NK-92 (cell line): ENCODE measurements around the gene MAP1LC3B.
"Not testable (repeated sequence)": the region's sequence is repeated elsewhere in the genome, so short reads cannot be mapped to it uniquely, and the experiment has no call there.

Source experiments
- DNase-seq: peaks from one replicate; lab custom pipeline; 2025; ENCODE audit not compliant: unreplicated experiment; lab: John Stamatoyannopoulos, UW

The MAP1LC3B gene

DNA sequence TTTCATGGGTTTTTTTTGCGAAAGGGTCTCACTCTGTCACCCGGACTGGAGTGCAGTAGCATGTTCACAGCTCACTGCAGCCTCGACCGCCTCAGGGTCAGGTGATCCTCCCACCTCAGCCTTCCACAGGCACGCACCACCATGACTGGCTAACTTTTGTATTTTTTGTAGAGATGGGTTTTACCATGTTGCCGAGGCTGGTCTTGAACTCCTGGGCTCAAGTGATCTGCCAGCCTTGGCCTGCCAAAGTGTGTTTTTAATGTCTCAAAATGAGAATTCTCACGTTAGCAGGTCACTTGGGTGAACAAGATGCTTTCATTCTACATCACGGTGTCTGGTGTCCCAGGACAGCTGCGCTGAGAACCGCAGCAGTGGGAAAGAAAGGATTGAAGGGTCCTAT, 11.7 kb upstream of the MAP1LC3B start:
- no peak for DNase-seq

DNA sequence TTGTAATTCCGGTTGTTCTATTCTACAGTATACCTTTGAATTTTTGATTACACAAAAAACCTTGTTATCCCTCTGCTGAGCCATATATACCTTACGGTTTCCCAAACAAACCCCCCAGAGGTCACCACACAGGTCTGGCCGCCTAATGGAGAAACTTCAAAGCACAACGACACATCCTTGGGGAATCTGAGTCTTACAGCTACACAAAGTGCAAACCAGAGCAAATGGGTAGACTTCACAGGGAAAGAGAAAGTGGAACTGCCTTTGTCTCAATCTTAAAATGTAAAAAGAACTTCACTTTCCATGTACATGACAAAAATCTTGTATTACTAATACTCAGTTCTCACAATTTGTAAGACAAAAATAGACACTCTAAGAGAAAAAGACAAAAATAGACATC, 11.3 kb upstream of the MAP1LC3B start:
- no peak for DNase-seq

DNA sequence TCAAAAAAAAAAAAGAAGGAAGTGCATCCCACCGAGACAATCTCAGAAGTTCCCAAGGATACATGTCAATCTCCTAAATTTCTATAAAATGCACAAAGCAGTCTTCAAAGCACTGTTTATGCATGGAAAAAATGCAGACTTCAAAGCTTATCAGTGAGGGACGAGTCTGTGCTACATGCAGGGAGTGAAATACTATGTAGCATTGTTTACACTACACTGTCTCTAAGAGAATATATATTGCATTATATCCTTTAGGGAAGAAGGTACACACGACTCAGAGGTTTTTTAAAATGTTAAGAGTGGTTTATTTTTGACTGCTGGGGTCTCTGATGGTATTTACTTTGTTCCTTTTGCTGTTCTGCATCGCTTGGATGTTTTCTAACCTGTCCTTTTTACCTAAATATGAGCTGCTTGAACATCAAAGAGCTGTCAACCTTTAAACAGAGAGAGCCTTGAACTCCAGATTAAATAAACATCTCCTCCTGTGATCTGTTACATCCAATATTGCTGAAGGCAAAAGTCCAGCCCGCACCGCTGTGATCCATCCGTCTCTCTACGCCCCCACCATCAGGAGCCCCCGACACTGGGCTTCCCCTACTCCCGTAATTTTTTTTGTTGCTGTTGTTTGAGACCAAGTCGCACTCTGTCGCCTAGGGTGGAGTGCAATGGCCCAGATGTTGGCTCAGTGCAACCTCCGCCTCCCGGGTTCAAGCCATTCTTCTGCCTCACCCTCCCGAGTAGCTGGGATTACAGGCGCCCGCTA, 9.9 kb upstream of the MAP1LC3B start:
- no peak for DNase-seq

- DNase-seq, result no peak
Observed at GRCh38 chr16:87383505-87384161, 8.5 kb upstream of the MAP1LC3B start, which contains the start of gene FBXO31. TSS of gene FBXO31 (minus strand) at chr16:87383776. CDS start at chr16:87383744, 32 bp downstream.

DNA sequence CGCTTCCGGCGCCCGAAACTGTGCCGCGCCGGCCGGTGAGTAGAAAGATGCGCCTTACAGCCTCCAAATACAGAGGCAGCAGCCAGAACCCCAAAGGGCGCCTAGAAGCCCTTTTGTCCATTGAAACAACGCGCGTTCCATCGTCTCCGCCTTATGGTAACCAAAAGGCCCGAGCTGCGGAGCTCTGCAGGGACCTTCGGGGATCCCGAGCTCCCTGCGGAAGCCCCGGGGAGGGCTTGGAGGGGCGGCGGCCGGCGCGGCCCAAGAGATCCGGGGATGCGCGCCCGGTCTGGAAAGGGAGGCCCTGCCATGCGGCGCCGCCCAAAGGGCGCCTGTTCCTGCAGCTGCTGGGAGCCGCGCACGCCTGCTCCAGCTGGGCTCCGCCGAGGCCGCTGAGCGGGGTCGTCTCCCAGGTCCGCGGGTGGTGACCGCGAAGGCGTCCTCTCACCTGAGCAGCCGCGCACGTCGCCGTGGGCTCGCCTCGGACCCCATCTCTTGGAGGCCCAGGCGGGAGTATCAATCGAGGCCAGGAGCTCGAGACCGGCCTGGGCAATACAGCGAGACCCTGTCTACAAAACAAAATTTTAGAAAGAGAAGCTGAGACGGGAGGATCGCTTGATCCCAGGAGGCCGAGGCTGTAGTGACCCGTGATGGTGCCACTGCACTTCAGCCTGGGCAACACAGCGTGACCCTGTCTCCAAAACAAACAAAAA, 7.8 kb upstream of the MAP1LC3B start:
- no peak for DNase-seq

- not testable (repeated sequence) for DNase-seq
Observed at GRCh38 chr16:87384875-87385167, 7.3 kb upstream of the MAP1LC3B start.

DNA sequence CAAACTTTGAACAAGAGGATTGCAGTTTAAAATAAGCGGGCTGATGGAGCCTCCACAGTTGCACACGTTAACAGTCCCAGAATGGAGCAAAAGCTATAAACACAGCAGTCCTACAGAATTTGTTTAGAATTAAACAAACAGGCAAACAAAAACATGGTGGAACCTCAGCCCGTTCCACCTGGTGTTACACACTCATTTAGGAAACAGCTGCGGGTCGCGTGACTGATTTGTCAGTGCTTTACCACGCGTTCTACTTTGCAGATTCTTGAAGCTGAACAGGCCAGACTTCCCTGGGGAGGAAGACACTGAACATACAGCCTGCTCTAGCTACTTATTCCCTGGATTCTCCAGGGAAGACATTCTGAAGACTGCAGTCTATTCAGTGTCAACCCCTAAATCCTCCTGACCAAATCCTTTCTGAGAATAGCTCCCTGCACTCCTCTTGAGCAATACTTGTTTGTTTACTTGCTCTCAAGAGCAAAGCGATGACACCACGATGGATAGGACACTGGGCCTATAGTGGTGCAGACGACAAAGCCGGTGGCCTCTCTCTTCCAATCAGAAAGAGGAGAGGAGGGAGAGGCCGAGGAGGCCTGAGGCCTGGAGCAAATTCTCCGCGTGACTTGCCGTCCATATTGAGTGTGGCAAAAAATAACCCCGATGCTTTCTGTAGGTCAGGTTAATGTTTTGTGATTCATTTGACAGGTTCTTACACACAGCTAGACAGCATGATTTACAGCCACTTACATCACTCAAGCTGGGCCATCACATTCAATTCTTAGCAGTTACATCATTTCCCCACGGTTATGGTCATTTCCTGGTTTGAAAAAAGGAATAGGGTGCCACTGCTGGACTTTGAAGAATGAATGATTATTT, 4.0 kb upstream of the MAP1LC3B start:
- DNase-seq, result peak; percentile 33

- DNase-seq, result no peak
Observed at GRCh38 chr16:87388818-87389134, 3.4 kb upstream of the MAP1LC3B start.

- DNase-seq, result no peak
Observed at GRCh38 chr16:87389245-87389644, 2.9 kb upstream of the MAP1LC3B start.

- not testable (repeated sequence) for DNase-seq
Observed at GRCh38 chr16:87389914-87390313, 2.2 kb upstream of the MAP1LC3B start.

DNA sequence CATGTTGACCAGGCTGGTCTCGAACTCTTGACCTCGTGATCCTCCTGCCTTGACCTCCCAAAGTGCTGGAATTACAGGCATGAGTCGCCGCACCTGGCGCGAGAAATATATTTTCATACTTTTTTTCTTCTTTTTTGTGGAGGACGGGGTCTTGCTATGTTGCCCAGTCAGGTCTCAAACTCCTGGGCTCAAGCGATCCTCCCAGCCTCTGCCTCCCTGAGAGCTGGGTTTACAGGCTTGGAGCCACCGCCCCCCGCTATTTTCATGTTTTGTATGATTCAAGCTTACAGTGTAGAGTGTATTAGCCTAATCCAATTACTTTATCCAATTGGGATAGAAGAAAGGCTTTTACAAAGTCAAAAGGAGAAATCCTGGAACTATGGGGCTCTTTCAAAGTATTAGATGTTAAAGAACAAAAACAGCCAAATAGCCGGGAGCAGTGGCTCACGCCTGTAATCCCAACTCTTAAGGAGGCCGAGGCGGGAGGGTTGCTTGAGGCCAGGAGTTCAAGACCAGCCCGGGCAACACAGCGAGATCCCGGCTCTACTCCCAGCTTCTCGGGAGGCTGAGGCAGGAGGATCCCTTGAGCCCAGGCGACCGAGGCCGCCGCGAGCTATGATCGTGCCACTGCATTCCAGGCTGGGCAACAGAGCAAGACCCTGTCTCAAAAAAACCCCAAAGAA, 1.4 kb upstream of the MAP1LC3B start:
- no peak for DNase-seq

- no peak for DNase-seq
Observed at GRCh38 chr16:87391324-87391949, 699 bp upstream of the MAP1LC3B start.

GRCh38 chr16:87392821-87393679, 914 bp downstream of the MAP1LC3B start:
- DNase-seq, result no peak

- DNase-seq, result no peak
Observed at GRCh38 chr16:87393680-87394055, 1.5 kb downstream of the MAP1LC3B start.

DNA sequence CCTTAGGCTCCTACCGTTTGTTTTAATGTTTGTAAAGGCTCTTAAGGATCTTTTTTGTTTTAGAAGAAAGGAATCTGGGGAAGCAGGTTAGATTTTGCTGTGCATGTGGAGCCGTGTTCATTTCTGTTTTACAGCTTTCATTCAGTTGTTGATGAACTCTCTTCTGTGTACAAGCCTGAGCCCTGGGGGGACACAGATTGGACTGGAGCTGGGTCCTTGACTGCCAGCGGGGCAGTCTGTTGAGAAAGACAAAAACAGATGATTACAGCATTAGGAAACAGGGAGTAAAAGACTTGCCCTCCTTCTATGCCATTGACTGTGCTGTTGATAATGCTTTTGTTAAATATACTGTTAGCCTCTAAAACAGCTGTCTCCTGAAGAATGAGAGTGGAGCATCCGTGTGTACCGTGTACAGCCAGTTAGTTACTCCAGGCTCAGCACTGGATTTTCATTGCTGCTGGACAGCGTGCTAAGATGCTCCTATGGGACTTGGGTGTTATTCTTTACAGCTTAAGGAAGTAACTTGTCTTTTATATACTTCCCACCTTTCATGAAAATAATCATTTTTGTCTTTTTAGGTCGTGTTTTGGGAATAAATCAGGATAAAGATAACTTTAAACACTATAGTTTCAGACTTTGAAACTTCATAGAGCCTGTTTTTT, 3.2 kb downstream of the MAP1LC3B start:
- DNase-seq, result no peak

DNA sequence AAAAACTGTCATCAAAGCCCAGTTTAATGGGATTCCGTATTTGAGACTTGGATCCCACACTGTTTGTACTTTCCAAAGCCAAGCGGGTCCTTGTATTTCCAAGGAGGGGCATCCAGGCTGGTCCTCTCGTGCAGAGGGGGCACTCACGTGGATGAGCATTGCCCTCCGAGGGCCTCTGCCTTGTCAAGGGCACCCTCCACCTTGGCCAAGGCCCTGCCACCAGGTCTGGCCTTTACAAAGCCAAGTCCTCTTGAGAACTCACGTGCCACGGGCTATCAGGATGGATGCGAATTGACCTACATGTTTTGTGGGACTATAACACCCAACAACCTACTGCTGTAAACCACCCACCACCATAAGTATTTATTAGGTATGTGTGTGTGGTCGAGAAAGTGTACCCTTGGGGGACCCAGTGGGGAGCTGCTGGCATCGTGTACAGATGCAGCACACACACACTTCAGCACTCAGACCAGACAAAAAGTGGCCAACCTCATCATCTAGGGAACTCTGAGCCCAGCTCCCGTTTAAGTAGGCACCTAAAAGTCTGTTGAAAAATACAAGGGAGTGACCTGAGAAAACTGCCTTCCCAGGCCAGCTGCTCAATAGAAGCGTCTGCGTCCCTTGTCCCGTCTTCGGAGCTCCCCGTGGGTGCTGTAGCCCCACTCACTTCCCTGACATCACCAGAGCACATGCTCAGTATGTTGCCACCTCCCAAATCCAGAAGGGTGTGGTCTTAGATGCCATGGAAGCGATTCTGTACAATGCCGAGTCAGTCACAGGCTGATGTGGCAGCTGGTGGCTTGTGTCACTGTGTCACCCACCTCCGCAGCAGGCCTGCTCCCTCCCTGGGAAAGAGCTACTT, 12.9 kb downstream of the MAP1LC3B start:
- DNase-seq, result no peak

DNA sequence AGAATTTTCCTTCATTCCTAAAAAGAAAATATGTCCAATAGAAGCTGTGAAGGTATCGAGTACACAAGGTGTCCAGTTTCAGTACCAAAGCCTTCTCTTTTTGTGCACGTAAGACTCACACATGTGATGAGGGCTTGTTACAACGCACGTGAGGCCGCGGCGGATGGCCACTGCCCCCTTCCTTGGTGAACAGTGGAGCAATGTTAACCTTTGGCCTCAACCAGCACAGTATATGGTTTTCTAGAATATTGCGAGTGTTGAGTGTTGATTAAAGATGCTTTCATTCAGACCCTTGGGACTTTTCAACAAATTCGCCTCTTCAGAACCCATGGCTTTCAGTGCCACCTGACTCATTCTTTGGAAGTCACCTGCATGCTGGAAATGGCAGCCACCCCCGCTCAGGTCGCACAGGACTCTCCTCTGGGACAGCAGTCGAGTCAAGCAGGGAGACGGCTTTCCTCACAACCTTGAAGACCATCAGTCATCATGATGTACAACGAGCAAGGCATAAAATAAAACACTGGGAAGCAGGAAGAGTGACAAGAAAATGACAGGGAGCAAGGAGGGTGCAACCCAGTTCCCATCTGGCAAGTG, 14.5 kb downstream of the MAP1LC3B start:
- DNase-seq, result no peak
